Measurements from ENCODE around the gene CSNK1G1.

CSNK1G1 gene

DNA sequence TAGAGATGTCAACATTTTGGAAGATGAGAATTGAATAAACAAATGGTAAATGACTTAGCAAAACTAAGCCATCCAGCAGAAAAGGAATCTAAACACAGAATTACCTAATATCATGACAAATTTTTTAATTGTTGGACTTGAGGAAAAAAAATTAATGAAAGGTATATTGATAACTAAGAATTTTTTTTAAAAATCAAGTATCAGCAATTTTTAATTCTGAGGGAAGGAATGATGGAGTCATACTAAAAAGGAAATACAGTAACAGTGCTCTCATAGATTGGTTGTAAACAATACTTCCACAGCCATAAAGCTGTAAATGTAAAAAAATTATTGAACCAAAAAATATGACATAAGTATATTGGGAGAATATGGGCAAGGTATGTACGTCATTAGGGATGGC lies 68.0 kb downstream of the CSNK1G1 start:
- TF ChIP-seq CTCF (IDR thresholded peaks at IDR 0.05): no peak
- H3K27ac ChIP-seq: no peak overlapping the region
- no peak overlapping the region for H3K4me3 ChIP-seq
- no peak for DNase-seq (ENCODE audit: low spot score)

DNA sequence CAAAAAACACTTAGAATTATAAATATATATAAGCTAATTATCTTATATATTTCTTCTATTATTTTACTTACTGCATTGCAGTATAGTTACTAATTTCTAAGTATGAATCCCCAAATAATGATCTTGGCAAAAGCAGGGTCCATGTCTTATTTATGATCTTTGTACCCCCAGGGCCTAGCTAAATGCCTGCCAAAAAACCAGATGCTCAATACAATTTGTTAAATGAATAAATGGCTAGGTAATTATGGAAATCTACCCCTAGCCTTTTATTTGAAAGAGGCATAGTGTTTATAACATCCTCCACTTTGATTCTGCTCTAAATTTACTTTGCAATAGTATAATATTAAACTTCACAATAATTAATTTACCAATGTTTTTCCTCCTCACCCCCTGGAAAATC lies 69.5 kb downstream of the CSNK1G1 start:
- H3K4me3 ChIP-seq: no peak overlapping the region
- no peak for DNase-seq (ENCODE audit: low spot score)
- TF ChIP-seq CTCF (IDR thresholded peaks at IDR 0.05): no peak
- no peak overlapping the region for H3K27ac ChIP-seq

DNA sequence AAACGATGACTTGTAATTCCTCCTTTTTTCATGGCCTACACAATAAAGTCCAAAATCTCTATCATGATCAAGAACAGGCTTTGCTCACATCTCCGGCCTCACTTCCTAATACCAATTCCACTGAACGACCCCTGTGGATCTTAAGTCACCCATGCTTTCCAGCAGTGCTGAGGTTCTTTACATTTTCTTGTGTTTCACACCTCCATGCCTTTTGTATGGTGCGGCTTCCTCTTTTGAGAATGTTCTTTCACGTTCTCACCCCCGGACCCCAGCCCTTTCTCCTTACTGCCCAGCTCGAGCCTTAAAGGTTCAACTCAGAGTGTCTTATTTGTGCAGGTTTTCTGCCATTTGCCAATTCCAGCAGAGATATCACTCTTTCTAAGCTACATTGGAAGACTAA lies 70.1 kb downstream of the CSNK1G1 start:
- Histone ChIP-seq H3K4me3 (no peak overlapping the region), H3K27ac (no peak overlapping the region)
- DNase-seq (ENCODE audit: low spot score): no peak
- no peak for TF ChIP-seq CTCF (IDR thresholded peaks at IDR 0.05)

DNA sequence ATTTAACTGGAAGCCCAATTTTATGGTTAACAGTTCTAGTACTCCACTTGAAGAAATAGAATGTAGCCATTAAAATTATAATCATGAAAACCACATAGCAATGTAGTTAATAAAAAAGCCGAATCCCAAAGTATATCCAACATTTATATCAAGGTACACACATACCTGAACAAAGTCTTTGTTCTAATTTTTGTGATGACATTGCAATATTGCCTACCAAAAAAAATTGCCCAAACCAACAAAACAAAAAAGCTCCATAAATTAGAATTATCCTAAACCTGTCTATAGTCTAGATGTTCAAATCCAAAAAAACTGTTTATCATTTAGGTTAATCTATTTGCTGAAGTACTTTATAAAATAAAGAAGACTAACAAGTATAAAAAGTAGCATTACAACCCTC lies 70.8 kb downstream of the CSNK1G1 start:
- TF ChIP-seq CTCF (IDR thresholded peaks at IDR 0.05): no peak
- DNase-seq (ENCODE audit: low spot score): no peak
- H3K4me3 ChIP-seq: no peak overlapping the region
- H3K27ac ChIP-seq: no peak overlapping the region

DNA sequence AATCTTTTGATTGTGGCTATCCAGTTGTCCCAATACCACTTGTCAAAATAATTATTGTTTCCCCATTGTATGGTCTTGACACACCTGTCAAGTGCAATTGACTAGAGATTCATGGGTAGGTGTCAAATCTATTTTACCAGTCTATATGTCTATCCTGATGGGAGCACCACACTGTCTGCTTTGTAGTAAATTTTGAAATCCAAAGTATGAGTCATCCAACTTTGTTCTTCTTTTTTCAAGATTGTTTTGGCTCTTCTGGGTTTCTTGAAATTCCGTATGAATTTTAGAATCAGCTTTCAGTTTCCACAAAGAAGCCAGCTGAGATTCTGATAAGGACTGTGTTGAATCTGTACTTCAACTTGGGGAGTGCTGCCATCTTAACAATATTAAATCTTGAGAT lies 71.9 kb downstream of the CSNK1G1 start:
- no peak overlapping the region for H3K4me3 ChIP-seq
- no peak for TF ChIP-seq CTCF (IDR thresholded peaks at IDR 0.05)
- no peak overlapping the region for H3K27ac ChIP-seq
- DNase-seq (ENCODE audit: low spot score): no peak

- H3K4me3 ChIP-seq: no peak overlapping the region
- no peak for TF ChIP-seq CTCF (IDR thresholded peaks at IDR 0.05)
- no peak overlapping the region for H3K27ac ChIP-seq
- DNase-seq (ENCODE audit: low spot score): no peak
Measured at GRCh38 chr15:64282701-64283100, 73.3 kb downstream of the CSNK1G1 start.

DNA sequence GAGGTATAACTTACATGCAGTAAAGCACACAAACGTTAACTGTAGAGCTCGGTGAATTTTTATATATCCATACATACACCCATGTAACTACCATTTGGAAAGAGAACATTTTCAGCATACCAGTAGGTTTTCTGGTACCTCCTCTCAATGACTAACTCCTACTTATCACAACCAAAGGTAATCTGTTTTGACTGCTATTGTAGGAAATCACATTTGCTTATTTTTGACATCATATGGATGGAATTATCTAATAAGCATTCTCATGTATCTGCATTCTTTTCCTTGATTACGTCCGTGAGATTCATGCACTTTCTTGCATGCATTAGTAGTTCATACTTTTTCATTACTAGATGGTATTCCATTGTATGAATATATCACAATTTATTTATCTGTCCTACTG lies 76.8 kb downstream of the CSNK1G1 start:
- TF ChIP-seq CTCF (IDR thresholded peaks at IDR 0.05): no peak

More for the DNA sequence above, 76.8 kb downstream of the CSNK1G1 start:
- H3K4me3 ChIP-seq: no peak overlapping the region
- no peak for DNase-seq (ENCODE audit: low spot score)
- H3K27ac ChIP-seq: no peak overlapping the region

Measured in coronary artery (tissue), 2 donors.